Lower leg skin (tissue), 3 donors: ENCODE data around the gene ADAMTS17.

ENCODE experiments used
- CTCF ChIP-seq, 3 donors: fragments of 450-650 bp; IDR thresholded peaks; one replicate each; pipeline ENCODE4 v1.5.1; 2016; ENCODE audit warnings: antibody characterized with exemption in 3 of 3, mild to moderate bottlenecking in 3 of 3, moderate library complexity in 2 of 3
- POLR2A ChIP-seq, 2 donors: fragments of 450-650 bp; IDR thresholded peaks; one replicate each; pipeline ENCODE4 v1.6.1; 2016 to 2017; ENCODE audit warnings: antibody characterized with exemption in 2 of 2, mild to moderate bottlenecking in 1 of 2, moderate library complexity in 1 of 2

GRCh38 chr15:99943466-99943865 lies 398.3 kb downstream of the ADAMTS17 start:
- TF ChIP-seq CTCF (IDR thresholded peaks at IDR 0.05) (no peak), POLR2A (IDR thresholded peaks at IDR 0.05) (no peak)
